Activated B cell treated with CpG ODN at 0.5 μM for 24 hours (primary cell): ENCODE data around the gene OXSR1. TPM values are rescaled to one million over a fixed set of nuclear protein-coding genes. Genes with fewer than 3 reads are reported as not detected.
"Not testable (repeated sequence)": the region's sequence is repeated elsewhere in the genome, so short reads cannot be mapped to it uniquely, and the experiment has no call there.

Experiments used
- ATAC-seq: fragments of 200-7000 bp; cut with Tn5 transposase; one replicate; pipeline ENCODE4 v1.10.0; 2021; ENCODE audit warnings: low read depth, mild to moderate bottlenecking, moderate library complexity
- CTCF ChIA-PET: fragments of 350-600 bp; sonication (Branson Sonifier 250); formaldehyde crosslinking; loops from one replicate; lab custom pipeline; 2021; ENCODE audit warnings: antibody characterized with exemption; lab: Charles Lee
- POLR2A ChIA-PET: fragments of 350-600 bp; sonication (Branson Sonifier 250); formaldehyde crosslinking; loops from one replicate; lab custom pipeline; 2021; ENCODE audit warnings: antibody characterized with exemption; lab: Charles Lee
- DNase-seq: peaks from one replicate; pipeline ENCODE4 v3.0.0; 2022
- H3K27ac Mint-ChIP-seq: one replicate; pipeline ENCODE4 v1.8.0; 2020; ENCODE audit warnings: mixed read lengths
- H3K27me3 Mint-ChIP-seq: one replicate; pipeline ENCODE4 v1.8.0; 2021; ENCODE audit warnings: mixed read lengths
- H3K36me3 Mint-ChIP-seq: one replicate; pipeline ENCODE4 v1.8.0; 2021; ENCODE audit warnings: low read depth, mixed read lengths
- H3K4me1 Mint-ChIP-seq: one replicate; pipeline ENCODE4 v1.8.0; 2021; ENCODE audit warnings: mixed read lengths
- H3K4me3 Mint-ChIP-seq: one replicate; pipeline ENCODE4 v1.8.0; 2020; ENCODE audit warnings: mild to moderate bottlenecking, mixed read lengths
- H3K9me3 Mint-ChIP-seq: one replicate; pipeline ENCODE4 v1.8.0; 2020; ENCODE audit warnings: mixed read lengths
- intact Hi-C: fragments of 100-400 bp; cut with micrococcal nuclease; formaldehyde crosslinking; loops from one replicate; pipeline ENCODE4 v1.15.1; 2024
- total RNA-seq: library from RNA; stranded (reverse); gene quantifications from 2 replicates; pipeline ENCODE4 v1.2.3, GENCODE V29; 2022
- TF ChIP-seq, protein P1 (sequence below): fragments of 200-600 bp; IDR thresholded peaks from one replicate; pipeline ENCODE4 v1.8.0; 2022; ENCODE audit warnings: antibody characterized with exemption, mild to moderate bottlenecking

The OXSR1 gene
- total RNA-seq, 1 donor from 2014 or later, result 40.2 TPM

GRCh38 chr3:38173834-38174418, 8.6 kb downstream of the OXSR1 start:
- no peak for ATAC-seq
- DNase-seq, result no peak
- no peak overlapping the region for H3K27ac Mint-ChIP-seq
- no peaks in the 10 kb centered on the region for H3K27me3 Mint-ChIP-seq
- TF ChIP-seq, protein P1, sequence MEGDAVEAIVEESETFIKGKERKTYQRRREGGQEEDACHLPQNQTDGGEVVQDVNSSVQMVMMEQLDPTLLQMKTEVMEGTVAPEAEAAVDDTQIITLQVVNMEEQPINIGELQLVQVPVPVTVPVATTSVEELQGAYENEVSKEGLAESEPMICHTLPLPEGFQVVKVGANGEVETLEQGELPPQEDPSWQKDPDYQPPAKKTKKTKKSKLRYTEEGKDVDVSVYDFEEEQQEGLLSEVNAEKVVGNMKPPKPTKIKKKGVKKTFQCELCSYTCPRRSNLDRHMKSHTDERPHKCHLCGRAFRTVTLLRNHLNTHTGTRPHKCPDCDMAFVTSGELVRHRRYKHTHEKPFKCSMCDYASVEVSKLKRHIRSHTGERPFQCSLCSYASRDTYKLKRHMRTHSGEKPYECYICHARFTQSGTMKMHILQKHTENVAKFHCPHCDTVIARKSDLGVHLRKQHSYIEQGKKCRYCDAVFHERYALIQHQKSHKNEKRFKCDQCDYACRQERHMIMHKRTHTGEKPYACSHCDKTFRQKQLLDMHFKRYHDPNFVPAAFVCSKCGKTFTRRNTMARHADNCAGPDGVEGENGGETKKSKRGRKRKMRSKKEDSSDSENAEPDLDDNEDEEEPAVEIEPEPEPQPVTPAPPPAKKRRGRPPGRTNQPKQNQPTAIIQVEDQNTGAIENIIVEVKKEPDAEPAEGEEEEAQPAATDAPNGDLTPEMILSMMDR, result no peak
- intact Hi-C loops, result loop anchor here (2.0 kb wide), 1 partner anchor 37 kb away; no protein-coding TSS in a partner anchor
- no peaks in the 10 kb centered on the region for H3K9me3 Mint-ChIP-seq
- ChIA-PET POLR2A (interaction anchor here (1.3 to 1.8 kb wide), 2 partner anchors 9 to 37 kb away, joined by 3 to 5 read pairs; partner anchors contain the start of genes ACAA1 and OXSR1), CTCF (no interaction called here)
- H3K4me3 Mint-ChIP-seq, result no peak overlapping the region
- H3K4me1 Mint-ChIP-seq, result peaks cover 58% of the 10 kb centered on the region
- peaks cover 12% of the 10 kb centered on the region for H3K36me3 Mint-ChIP-seq

- CTCF ChIA-PET, result no interaction called here
- POLR2A ChIA-PET, result no interaction called here
- H3K4me3 Mint-ChIP-seq, result no peak overlapping the region
- DNase-seq, result no peak
- no peak for ATAC-seq
- intact Hi-C loops, result no loop called here
- H3K36me3 Mint-ChIP-seq, result peaks cover 28% of the 10 kb centered on the region
- TF ChIP-seq, protein P1, result no peak
- H3K4me1 Mint-ChIP-seq, result peaks cover 36% of the 10 kb centered on the region
- no peaks in the 10 kb centered on the region for H3K27me3 Mint-ChIP-seq
- H3K27ac Mint-ChIP-seq, result no peak overlapping the region
- no peaks in the 10 kb centered on the region for H3K9me3 Mint-ChIP-seq
Measured at GRCh38 chr3:38177181-38177580, 11.8 kb downstream of the OXSR1 start.

DNA sequence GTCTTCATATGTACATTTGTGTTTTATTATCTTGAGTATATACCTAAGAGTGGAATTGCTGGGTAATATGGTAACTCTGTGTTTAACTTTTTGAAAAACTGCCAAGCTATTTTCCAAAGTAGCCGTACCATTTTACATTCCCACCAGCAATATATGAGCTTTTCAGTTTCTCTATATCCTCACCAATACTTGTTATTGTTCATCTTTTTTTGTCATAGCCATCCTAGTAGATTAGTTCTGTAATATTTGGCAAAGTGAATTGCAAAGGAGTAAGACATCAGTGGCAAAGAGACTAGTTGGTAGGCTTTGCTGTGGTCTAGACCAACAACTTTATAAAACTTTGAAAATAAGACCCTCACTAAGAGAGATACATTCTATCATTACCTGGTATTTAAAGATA, 21.4 kb downstream of the OXSR1 start:
- Mint-ChIP-seq H3K9me3 (no peaks in the 10 kb centered on the region), H3K4me1 (no peaks in the 10 kb centered on the region), H3K27ac (no peak overlapping the region), H3K36me3 (peaks cover 45% of the 10 kb centered on the region), H3K4me3 (no peak overlapping the region), H3K27me3 (no peaks in the 10 kb centered on the region)
- POLR2A ChIA-PET, result interaction anchor here (1.9 kb wide), 1 partner anchor 22 kb away, joined by 12 read pairs; the partner anchor contains the start of gene OXSR1
- no peak for ATAC-seq
- intact Hi-C loops, result no loop called here
- TF ChIP-seq, protein P1, result no peak
- CTCF ChIA-PET, result no interaction called here
- no peak for DNase-seq

GRCh38 chr3:38190481-38190881, 25.1 kb downstream of the OXSR1 start:
- no peak overlapping the region for H3K4me3 Mint-ChIP-seq
- H3K9me3 Mint-ChIP-seq, result no peaks in the 10 kb centered on the region
- ChIA-PET CTCF (no interaction called here), POLR2A (no interaction called here)
- no peak for ATAC-seq
- intact Hi-C loops, result no loop called here
- TF ChIP-seq, protein P1, result no peak
- H3K27me3 Mint-ChIP-seq, result no peaks in the 10 kb centered on the region
- H3K27ac Mint-ChIP-seq, result no peak overlapping the region
- H3K36me3 Mint-ChIP-seq, result peaks cover 44% of the 10 kb centered on the region
- no peak for DNase-seq
- no peaks in the 10 kb centered on the region for H3K4me1 Mint-ChIP-seq

- CTCF ChIA-PET, ATAC-seq, DNase-seq, intact Hi-C loops, POLR2A ChIA-PET, H3K9me3 Mint-ChIP-seq, H3K27me3 Mint-ChIP-seq, H3K4me3 Mint-ChIP-seq, H3K27ac Mint-ChIP-seq: not testable (repeated sequence)
- H3K36me3 Mint-ChIP-seq, result peaks cover 63% of the 10 kb centered on the region
- peaks cover 18% of the 10 kb centered on the region for H3K4me1 Mint-ChIP-seq
Measured at GRCh38 chr3:38202931-38203330, 37.6 kb downstream of the OXSR1 start.
